Activated CD4-positive, alpha-beta T cell treated with anti-CD3 and anti-CD28 coated beads, Interleukin-10, Interleukin-2, amounts not matched to agents 100 ng/mL and 50 ng/mL, durations not matched to agents 16 hours and 8 hours (primary cell): Measurements from ENCODE around the gene CNTN5.
"Not testable (repeated sequence)": the region's sequence is repeated elsewhere in the genome, so short reads cannot be mapped to it uniquely, and the experiment has no call there.

Experiments
- DNase-seq: peaks from one replicate; pipeline ENCODE4 v3.0.0-alpha.2; 2020

Gene CNTN5

DNA sequence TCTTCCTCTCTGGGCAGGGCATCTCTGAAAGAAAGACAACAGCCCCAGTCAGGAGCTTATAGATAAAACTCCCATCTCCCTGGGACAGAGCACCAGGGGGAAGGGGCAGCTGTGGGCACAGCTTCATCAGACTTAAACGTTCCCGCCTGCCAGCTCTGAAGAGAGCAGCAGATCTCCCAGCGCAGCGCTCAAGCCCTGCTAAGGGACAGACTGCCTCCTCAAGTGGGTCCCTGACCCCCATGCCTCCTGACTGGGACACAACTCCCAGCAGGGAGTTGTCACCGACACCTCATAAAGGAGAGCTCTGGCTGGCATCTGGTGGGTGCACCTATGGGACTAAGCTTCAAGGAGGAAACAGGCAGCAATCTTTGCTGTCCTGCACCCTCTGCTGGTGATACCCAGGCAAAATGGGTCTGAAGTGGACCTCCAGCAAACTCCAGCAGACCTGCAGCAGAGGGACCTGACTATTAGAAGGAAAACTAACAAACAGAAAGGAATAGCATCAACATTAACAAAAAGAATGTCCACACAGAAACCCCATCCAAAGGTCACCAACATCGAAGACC, 1236.6 kb downstream of the CNTN5 start:
- not testable (repeated sequence) for DNase-seq

DNA sequence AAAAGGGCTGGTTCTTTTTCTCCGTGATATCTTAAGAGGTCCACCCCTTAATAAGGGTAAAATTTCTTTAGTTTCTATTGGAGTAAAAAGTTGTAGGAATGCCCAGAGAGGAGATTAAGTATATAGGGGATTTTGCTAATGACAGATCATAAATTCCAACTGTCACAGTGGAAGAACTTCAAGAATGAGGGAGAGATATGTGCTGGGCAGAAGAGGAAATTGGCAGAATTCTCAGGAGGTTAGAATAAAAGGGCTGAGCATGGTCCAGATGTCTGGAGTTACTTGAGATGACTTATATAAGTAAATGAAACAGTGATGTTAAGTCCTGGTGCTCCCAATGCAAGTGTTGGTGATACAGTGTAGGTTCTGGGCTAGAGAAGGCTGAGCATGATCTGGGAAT, 1248.8 kb downstream of the CNTN5 start:
- DNase-seq = no peak

GRCh38 chr11:100273066-100273815, 1252.5 kb downstream of the CNTN5 start:
- DNase-seq = no peak

DNA sequence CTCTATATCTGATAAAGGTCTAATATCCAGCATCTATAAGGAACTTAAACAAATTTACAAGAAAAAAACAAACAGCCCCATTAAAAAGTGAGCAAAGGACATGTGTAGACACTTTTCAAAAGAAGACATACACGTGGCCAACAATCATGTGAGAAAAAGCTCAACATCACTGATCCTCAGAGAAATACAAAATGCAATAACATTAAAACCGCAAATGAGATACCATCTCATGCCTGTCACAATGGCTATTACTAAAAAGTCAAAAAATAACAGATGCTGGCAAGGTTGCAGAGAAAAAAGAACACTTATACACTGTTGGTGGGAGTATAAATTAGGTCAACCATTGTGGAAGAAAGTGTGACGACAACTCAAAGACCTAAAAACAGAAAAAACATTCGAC, 1253.7 kb downstream of the CNTN5 start:
- not testable (repeated sequence) for DNase-seq

GRCh38 chr11:100294748-100295147, 1274.0 kb downstream of the CNTN5 start:
- no peak for DNase-seq

DNA sequence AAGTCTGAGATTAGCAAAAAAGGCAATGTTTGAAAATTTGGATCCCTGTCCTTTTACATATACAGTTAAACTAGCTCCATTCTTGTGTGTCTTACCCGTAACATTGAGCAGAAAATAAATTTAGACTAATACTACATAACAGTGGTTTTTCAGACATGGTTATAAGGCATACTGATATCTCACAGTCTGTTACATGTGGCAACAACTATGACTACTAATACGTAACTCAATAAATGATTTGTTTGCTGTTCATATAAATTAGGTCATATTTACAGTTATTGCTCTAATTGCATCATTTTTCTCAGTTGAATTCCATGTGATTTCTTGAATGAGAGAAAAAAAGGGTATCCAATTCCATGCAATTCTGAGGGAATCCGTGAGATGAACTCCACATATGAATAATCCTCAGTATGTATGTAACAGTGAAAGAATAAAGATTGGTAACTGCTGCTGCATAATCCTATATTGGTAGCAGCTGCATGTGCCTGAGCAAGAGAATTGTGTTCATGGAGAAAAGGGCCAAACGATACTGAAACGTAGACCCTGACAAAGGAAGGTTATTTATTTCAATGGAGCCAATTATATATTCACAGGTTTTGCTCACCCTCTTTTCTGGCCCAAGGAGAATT, 1275.4 kb downstream of the CNTN5 start:
- no peak for DNase-seq

DNA sequence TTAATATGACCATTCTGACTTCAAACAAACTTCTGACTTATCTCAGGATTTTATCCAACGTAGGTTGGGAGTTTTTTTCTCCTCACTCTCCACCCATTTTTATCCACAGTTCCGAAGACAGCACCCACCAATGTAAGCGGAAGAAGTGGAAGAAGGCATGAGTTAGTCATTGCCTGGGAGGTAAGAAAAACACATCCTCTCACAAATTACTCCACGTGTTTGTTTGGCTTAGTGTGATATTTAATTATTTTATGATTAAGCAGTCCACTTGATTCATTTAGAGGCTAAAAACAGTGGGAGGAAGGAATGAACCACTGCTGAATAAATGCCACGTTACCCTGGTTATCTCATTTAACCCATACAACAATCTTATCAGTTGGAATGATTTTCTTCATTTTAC, 1276.8 kb downstream of the CNTN5 start:
- no peak for DNase-seq

DNA sequence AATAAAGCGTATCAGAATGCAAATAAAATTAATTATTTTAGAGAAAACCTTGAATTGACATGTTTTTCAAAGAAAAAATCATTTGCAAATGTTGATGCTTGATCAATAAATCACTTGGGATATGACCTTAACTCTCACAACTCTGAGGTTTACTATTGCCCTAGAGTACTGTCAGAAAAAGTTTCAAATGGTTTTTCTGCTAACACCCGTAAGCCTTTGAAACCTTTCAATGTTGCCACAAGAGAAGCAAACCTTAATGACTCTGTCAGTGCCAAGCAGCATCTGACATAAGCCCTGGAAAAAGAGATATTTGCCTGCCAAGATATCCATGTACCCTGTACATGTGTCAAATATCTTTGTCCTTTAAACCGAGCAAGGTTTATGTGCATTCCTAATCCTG, 1282.1 kb downstream of the CNTN5 start:
- DNase-seq = no peak

GRCh38 chr11:100303897-100304296, 1283.1 kb downstream of the CNTN5 start:
- no peak for DNase-seq

GRCh38 chr11:100308202-100308601, 1287.5 kb downstream of the CNTN5 start:
- DNase-seq = no peak

- DNase-seq = no peak
Measured at GRCh38 chr11:100315946-100316345, 1295.2 kb downstream of the CNTN5 start.

DNA sequence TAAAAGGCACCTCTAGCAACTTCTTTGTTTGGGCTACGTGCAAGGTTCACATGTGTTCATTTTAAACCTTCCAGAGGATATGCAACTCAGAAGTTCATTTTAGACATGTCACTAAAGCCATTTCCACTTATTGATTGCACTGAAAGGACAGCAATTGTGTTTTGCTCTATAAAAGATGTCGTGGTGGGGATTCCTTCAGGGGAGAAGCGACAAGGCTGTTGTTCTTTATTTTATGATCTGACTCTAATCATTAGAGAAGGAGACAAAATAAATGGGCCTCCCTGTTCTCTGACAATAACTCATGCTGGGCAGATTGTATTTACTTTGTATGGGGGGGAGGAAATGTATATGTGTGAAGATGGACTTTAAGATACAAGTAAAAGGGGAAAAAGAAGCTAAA, 1296.2 kb downstream of the CNTN5 start:
- DNase-seq = no peak

DNA sequence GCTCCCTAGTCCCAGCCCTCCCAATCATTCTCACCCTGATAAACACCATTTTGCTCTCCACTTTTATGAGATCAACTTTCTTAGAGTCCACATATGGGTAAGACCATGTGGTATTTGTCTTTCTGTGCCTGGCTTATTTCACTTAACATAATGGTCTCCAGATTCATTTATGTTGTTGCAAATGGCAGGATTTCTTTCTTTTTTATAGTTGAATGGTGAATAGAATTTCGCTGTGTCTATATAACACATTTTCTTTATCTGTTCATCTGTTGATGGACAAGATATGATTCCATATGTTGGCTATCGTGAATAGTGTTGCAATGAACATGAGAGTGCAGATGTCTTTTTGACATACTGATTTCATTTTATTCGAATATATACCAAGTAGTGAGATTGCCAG, 1298.9 kb downstream of the CNTN5 start:
- no peak for DNase-seq

DNA sequence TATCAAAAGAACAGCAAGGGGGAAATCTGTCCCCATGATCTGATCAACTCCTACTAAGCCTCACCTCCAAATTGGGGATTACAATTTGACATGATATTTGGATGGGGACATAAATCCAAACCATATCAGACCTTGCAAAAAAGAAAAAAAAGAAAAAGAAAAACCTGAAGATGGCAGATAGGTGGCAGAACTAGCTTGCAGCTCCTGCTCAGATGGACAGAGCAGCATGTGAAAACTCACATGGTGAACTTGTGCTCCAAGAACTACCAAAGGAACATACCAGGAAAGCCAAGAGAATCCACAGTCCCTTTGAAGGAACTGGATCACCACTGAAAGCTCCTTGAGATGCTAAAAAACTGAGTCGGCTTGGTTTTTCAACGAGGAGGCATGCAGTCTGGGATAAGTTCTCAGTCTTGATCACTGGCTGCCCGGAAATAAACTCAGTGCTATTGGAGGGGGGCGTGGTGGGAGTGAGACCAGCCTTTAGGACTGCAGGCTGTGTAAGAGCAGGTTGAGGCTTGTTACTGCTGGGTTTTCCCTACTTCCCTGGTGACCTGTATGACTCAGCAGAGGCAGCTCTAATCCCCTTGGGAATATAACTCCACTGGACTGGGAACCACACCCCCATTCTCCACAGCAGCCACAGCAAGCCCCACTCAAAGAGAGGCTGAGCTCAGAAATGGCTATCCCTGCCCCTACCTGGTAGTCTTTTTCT, 1308.0 kb downstream of the CNTN5 start:
- no peak for DNase-seq

DNA sequence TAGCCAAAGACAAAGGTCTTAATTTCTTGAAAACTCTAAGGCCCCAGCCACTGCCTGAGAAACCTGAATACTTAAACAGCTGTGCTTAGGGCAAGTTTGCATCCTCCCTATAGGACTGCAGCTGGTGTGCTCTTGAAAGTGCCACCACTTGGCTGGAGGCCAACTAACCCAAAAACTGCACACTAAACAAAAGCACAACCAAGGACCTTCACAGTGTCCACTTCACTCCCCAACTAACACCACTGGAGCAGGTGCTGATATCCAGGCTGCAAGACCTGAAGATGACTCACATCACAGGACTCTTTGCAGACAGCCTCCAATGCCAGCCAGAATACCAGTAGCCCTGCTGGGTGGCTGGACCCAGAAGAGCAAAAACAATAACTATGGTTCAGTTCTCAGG, 1308.6 kb downstream of the CNTN5 start:
- DNase-seq = no peak

DNA sequence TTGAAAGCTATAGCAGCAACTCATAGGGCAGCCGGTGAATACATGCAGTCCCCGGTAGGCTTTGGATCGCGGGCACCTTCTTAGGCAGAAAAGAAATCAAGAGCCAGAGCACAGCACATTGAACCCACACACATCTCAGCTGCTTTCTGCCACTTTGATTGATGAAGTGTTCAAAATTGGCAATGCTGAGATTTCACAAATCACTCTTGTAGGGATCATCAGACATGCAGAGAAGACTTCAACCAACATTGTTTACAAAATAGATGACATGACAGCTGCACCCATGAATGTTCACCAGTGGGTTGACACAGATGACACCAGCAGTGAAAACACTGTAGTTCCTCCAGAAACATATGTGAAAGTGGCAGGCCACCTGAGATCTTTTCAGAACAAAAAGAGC, 1316.1 kb downstream of the CNTN5 start:
- no peak for DNase-seq

- no peak for DNase-seq
Measured at GRCh38 chr11:100338144-100338840, 1317.5 kb downstream of the CNTN5 start.

DNA sequence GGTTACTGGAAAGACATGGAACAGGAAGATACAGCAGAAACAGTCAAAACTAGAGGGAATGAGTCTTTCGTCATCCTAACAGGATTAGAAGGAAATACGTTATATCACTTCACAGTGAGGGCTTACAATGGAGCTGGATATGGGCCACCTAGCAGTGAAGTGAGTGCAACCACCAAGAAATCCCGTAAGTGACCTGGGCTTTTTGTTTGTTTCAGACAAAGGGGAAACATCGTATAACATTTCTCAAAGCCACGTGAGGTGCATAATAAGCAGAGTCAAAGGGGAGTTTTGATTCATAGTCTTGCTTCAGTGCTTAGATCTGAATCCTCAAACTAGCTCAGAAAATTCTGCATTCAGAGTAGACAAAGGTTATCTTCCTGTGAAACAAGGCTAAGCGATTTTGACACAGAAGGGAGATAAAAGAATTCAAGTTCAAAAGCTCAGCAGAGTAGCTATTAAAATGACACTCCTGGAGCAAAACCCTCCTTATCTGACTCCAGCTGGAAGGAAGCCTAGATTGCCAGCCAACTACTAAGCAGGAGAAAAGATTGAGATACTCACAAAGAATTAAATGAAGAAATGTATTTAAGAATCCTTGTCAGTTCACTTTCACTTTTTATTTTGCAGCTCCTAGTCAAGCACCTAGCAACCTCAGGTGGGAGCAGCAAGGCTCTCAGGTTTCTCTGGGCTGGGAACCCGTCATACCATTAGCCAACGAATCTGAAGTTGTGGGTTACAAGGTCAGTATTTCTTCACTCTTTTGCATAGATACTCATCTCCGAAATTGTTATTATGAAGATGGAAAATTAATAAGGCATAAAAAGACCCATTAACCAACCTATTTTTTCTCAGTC, 1319.9 kb downstream of the CNTN5 start:
- DNase-seq = no peak

DNA sequence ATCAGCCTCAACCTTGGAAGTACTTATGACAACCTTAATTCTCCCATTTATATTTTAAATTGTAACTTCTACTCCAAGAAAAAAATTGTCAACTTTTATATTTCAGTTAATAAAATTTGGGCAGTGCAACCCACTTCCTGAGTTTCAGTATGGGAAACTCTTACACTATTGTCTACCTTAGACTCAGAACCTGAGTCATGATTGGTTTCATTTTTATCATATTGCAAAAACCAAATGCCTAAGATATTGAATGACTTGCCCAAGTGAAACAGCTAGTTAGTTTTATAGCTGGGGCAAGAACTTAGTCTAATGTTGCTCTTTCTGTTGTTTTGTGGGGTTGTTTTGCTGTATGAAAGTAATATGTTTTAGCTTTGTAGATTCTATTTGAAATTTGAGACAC, 1332.3 kb downstream of the CNTN5 start:
- peak; percentile 3 for DNase-seq

DNA sequence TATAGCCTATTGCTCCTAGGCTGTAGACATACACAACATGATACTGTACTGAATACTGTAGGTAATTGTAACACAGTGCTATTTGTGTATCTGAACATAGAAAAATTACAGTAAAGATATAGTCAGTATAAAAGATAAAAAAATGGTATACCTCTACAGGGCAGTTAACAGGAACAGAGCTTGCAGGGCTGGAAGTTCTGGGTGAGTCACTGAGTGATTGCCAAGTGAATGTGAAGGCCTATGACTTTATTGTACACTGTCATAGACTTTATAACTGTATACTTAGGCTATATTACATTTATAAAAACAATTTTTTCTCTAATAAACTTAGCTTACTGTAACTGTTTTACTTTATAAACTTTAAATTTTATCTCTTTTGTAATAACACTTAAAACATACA, 1334.0 kb downstream of the CNTN5 start:
- DNase-seq = no peak

- no peak for DNase-seq
Measured at GRCh38 chr11:100356035-100356434, 1335.3 kb downstream of the CNTN5 start.

DNA sequence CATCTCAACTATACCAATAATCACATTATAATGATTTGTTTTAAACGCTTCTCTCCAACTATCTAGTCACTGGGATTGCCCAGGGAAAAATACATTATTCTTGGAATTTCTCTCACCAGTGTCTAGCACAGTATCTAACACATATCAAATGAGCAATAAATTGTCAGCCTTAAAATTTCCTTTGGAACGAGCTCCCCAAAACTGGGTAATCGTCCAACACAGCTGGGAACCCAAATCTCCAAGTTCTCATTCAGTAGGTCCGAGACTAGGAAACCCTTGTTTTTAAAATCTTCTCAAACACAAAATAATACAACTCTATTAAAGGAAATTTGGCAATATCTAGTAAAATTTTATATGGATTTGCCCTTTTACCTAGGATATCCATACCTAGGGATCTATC, 1338.5 kb downstream of the CNTN5 start:
- no peak for DNase-seq
